CD14-positive monocyte (primary cell): Measurements from ENCODE around the gene SRGAP1. TPM values are rescaled to one million over a fixed set of nuclear protein-coding genes. Genes with fewer than 3 reads are reported as not detected.

Source experiments
- DNase-seq, 3 donors: peaks; one replicate each; pipeline ENCODE4 v3.0.0-alpha.2; 2011 to 2022
- H2AFZ ChIP-seq: 2 replicates; pipeline ENCODE4 v1.6.0; 2012; ENCODE audit warnings: mild to moderate bottlenecking, low read depth, low read length, inconsistent platforms; ENCODE audit not compliant: insufficient read depth, poor library complexity, severe bottlenecking
- H3K27ac ChIP-seq, 2 donors: 1 replicate in 1 of 2; 2 replicates in 1 of 2; pipeline ENCODE4 v1.5.1; 2012 to 2013; ENCODE audit warnings: low read length in 2 of 2, control low read depth in 1 of 2, inconsistent platforms in 1 of 2, low read depth in 1 of 2, mild to moderate bottlenecking in 1 of 2
- H3K27me3 ChIP-seq, 2 donors: one replicate each; pipeline versions ENCODE4 v1.6.0 to v1.6.1; 2011 to 2013; ENCODE audit warnings: low read length in 2 of 2; ENCODE audit not compliant: control insufficient read depth in 2 of 2, insufficient read depth in 2 of 2
- H3K36me3 ChIP-seq, 2 donors: replicated peaks in 1 of 2; 1 replicate in 1 of 2; 2 replicates in 1 of 2; pipeline versions ENCODE4 v1.5.1 to v1.6.1; 2012 to 2013; ENCODE audit warnings: low read length in 2 of 2, control low read depth in 1 of 2, inconsistent platforms in 1 of 2, mild to moderate bottlenecking in 1 of 2; ENCODE audit not compliant: insufficient read depth in 2 of 2, control insufficient read depth in 1 of 2
- H3K4me1 ChIP-seq, 2 donors: 1 replicate in 1 of 2; 2 replicates in 1 of 2; pipeline versions ENCODE4 v1.5.1 to v1.6.1; 2012 to 2013; ENCODE audit warnings: low read length in 2 of 2, control low read depth in 1 of 2, inconsistent platforms in 1 of 2, mild to moderate bottlenecking in 1 of 2, moderate library complexity in 1 of 2; ENCODE audit not compliant: insufficient read depth in 2 of 2, control insufficient read depth in 1 of 2
- H3K4me2 ChIP-seq: replicated peaks from 2 replicates; pipeline ENCODE3; 2012; ENCODE audit warnings: low read length, moderate library complexity, mild to moderate bottlenecking; ENCODE audit not compliant: poor library complexity, severe bottlenecking; ENCODE audit errors: extremely low read depth
- H3K4me3 ChIP-seq, 3 experiments: fragments of 200-600 bp in 1 of 3; sonication (generic) in 1 of 3; replicated peaks in 1 of 3; 1 replicate in 2 of 3; 2 replicates in 1 of 3; pipeline ENCODE4 v1.5.1; 2011 to 2013; ENCODE audit warnings: low read length in 3 of 3, mild to moderate bottlenecking in 3 of 3, control low read depth in 2 of 3, low read depth in 2 of 3, inconsistent platforms in 1 of 3, moderate library complexity in 1 of 3
- H3K79me2 ChIP-seq: 2 replicates; pipeline ENCODE4 v1.6.0; 2012; ENCODE audit warnings: mild to moderate bottlenecking, control low read depth, inconsistent platforms, low read length, moderate library complexity; ENCODE audit not compliant: insufficient read depth
- H3K9ac ChIP-seq: 2 replicates; pipeline ENCODE4 v1.6.0; 2017; ENCODE audit warnings: low read length, mild to moderate bottlenecking; ENCODE audit not compliant: insufficient read depth, poor library complexity, severe bottlenecking
- H3K9me3 ChIP-seq, 2 donors: replicated peaks in 1 of 2; 1 replicate in 1 of 2; 2 replicates in 1 of 2; pipeline versions ENCODE4 v1.5.1 to v1.6.1; 2012 to 2013; ENCODE audit warnings: low read length in 2 of 2, control low read depth in 1 of 2; ENCODE audit not compliant: control insufficient read depth in 1 of 2, insufficient read depth in 1 of 2
- H4K20me1 ChIP-seq: 2 replicates; pipeline ENCODE4 v1.6.0; 2012; ENCODE audit warnings: mild to moderate bottlenecking, low read length, control low read depth, moderate library complexity; ENCODE audit not compliant: insufficient read depth
- H3K27ac Mint-ChIP-seq, 7 donors: one replicate each; pipeline ENCODE4 v1.8.0; 2020; ENCODE audit warnings: mild to moderate bottlenecking in 7 of 7, mixed read lengths in 7 of 7, moderate library complexity in 6 of 7, inconsistent platforms in 2 of 7
- H3K27me3 Mint-ChIP-seq, 3 donors: one replicate each; pipeline ENCODE4 v1.8.0; 2021 to 2022; ENCODE audit warnings: low read depth in 3 of 3, mild to moderate bottlenecking in 3 of 3, mixed read lengths in 3 of 3, moderate library complexity in 3 of 3, inconsistent platforms in 1 of 3
- H3K36me3 Mint-ChIP-seq, 2 donors: one replicate each; pipeline ENCODE4 v1.8.0; 2020; ENCODE audit warnings: mixed read lengths in 2 of 2, inconsistent platforms in 1 of 2, mild to moderate bottlenecking in 1 of 2
- H3K4me1 Mint-ChIP-seq: one replicate; pipeline ENCODE4 v1.8.0; 2020; ENCODE audit warnings: mild to moderate bottlenecking, mixed read lengths
- H3K4me3 Mint-ChIP-seq, 2 donors: one replicate each; pipeline ENCODE4 v1.8.0; 2020; ENCODE audit warnings: mild to moderate bottlenecking in 2 of 2, mixed read lengths in 2 of 2, moderate library complexity in 1 of 2
- H3K9me3 Mint-ChIP-seq, 7 donors: one replicate each; pipeline ENCODE4 v1.8.0; 2020 to 2022; ENCODE audit warnings: mixed read lengths in 7 of 7, mild to moderate bottlenecking in 6 of 7, moderate library complexity in 6 of 7, inconsistent platforms in 2 of 7
- CTCF ChIP-seq: fragments of 200-600 bp; IDR thresholded peaks from one replicate; pipeline ENCODE4 v1.8.0; 2022; ENCODE audit warnings: antibody characterized with exemption, mild to moderate bottlenecking
- WGBS: methylation state at CpG from one replicate; pipeline ENCODE4 v1.1.5; 2013; ENCODE audit warnings: missing lambda C conversion rate; ENCODE audit not compliant: insufficient coverage; 5-methylcytosine and 5-hydroxymethylcytosine counted together
- intact Hi-C, 2 donors: fragments of 100-400 bp; cut with micrococcal nuclease; formaldehyde crosslinking; loops; one replicate each; pipeline versions ENCODE4 v1.15.0 to v1.15.1; 2023
- polyA plus RNA-seq, 3 donors: library from polyadenylated mRNA; depleted of rRNA in 1 of 3; unstranded in 2 of 3; stranded (reverse) in 1 of 3; fragments of 300-500 nt in 2 of 3; fragments of >200 nt in 1 of 3; fragmentation: Illumina TruSeq in 2 of 3; gene quantifications; 1 replicate in 2 of 3; 2 replicates in 1 of 3; pipeline ENCODE4 v1.2.3, GENCODE V29; 2012 to 2021

SRGAP1 gene
- polyA plus RNA-seq, 3 donors: 0.05 to 0.52 (median 0.07) TPM

DNA sequence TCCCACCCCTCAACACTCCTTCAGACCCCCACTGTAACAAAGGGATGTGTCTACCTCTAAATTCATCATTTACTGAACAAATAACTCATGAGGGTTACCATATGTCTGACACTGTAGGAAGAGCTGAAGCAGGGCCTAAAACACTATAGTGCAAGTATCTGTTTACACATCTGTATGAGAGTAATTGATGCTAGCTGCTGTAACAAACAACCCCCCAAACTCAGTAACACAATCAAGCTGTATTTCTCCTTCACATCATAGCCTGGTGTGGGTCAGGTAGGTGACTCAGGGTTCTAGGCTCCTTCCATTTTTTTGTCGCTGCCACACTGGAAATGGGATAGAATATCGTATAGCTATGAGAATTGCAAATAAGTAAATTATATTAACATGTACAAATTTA, 312.6 kb downstream of the SRGAP1 start:
- intact Hi-C loops: no loop called here
- no peak for DNase-seq
- Histone ChIP-seq H3K9me3 (no peaks in the 10 kb centered on the region), H3K4me1 (no peaks in the 10 kb centered on the region), H3K4me3 (no peak overlapping the region), H3K4me2 (no peak overlapping the region), H3K36me3 (no peaks in the 10 kb centered on the region), H3K79me2 (no peaks in the 10 kb centered on the region), H3K27ac (no peak overlapping the region), H4K20me1 (no peaks in the 10 kb centered on the region), H2AFZ (no peak overlapping the region), H3K9ac (no peak overlapping the region), H3K27me3 (no peaks in the 10 kb centered on the region)
- Mint-ChIP-seq H3K4me1 (peaks cover 3% of the 10 kb centered on the region), H3K4me3 (no peak overlapping the region), H3K27me3 (peaks cover 0 to 4% (median 0%) of the 10 kb centered on the region in 3 donors), H3K27ac (no peak overlapping the region), H3K9me3 (peaks cover 0 to 13% (median 3%) of the 10 kb centered on the region in 7 donors), H3K36me3 (no peaks in the 10 kb centered on the region)
- TF ChIP-seq CTCF: no peak
- WGBS: no CpG with 5 or more reads among the region's 2 CpGs

DNA sequence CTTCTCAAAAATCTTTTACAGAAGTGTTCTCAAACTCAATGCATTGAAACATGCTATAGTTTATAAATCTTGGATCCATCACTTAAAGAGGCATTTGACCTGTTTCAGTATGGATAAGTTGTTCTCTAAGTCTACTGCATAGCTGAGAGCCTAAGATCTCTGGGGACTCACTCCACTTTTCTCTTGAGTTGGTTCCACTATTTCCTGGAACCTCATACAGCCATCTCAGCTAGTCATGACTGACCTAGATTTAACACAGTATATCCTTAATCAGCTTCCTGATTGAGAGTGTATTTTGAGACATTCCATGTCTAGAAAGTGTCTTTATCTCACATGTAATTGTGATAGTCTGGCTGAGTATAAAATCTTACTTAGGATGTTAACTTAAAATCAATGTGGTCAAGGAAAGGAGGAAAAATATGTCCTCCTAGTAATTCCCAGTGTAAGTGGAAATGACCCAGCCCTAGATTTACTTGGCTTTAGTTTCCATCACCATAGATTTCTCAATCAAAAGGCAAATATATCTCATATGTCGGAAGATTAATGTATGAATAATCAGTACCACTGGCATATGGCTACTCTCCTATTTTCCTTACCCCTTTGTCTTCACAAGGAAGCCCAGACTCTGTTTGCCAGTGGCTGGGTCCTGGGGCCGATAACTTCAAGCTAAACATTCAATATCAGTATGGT, 315.7 kb downstream of the SRGAP1 start:
- no peak overlapping the region for H3K9ac ChIP-seq
- no peak for DNase-seq
- H2AFZ ChIP-seq: no peak overlapping the region
- Mint-ChIP-seq H3K27ac (no peak overlapping the region), H3K4me1 (peaks cover 3% of the 10 kb centered on the region), H3K36me3 (no peaks in the 10 kb centered on the region), H3K9me3 (peaks cover 0 to 9% (median 5%) of the 10 kb centered on the region in 7 donors), H3K27me3 (peaks cover 0 to 4% (median 1%) of the 10 kb centered on the region in 3 donors), H3K4me3 (no peak overlapping the region)
- no peak overlapping the region for H3K4me2 ChIP-seq
- H3K27me3 ChIP-seq: no peaks in the 10 kb centered on the region
- WGBS: no CpG with 5 or more reads among the region's 2 CpGs
- H3K79me2 ChIP-seq: no peaks in the 10 kb centered on the region
- H3K36me3 ChIP-seq: no peaks in the 10 kb centered on the region
- H3K9me3 ChIP-seq: no peaks in the 10 kb centered on the region
- intact Hi-C loops: no loop called here
- TF ChIP-seq CTCF: no peak
- no peaks in the 10 kb centered on the region for H3K4me1 ChIP-seq
- no peak overlapping the region for H3K27ac ChIP-seq
- no peaks in the 10 kb centered on the region for H4K20me1 ChIP-seq
- H3K4me3 ChIP-seq: no peak overlapping the region
